Erythroblast (primary cell): Measurements from ENCODE around the gene GRIK4.

Experiments used
- GATA1 ChIP-seq: IDR thresholded peaks from 2 replicates; pipeline ENCODE4 v1.6.1; 2011; ENCODE audit warnings: low read depth, mild to moderate bottlenecking, control low read depth, low read length, moderate library complexity
- POLR2A ChIP-seq: IDR thresholded peaks from 2 replicates; pipeline ENCODE4 v1.6.1; 2011; ENCODE audit warnings: mild to moderate bottlenecking, low read length

DNA sequence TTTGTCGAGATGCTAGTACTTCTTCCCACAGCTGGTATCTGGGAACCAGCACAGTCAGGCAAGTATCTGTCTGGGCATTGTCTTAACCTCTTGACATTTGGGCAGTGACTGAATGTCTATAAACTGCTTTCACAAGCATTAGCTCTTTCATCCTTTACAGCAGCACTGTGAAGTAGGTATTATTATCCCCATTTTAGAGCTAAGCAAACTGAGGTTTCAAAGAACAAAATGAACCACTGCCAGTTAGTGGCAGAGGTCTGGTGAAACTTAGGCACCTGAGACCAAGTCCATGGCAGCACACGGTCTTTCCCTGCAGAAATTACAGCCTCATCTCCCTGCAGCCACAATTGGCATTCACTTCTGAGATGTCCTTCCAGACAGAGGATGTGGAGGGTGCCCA lies 401.4 kb downstream of the GRIK4 start:
- TF ChIP-seq POLR2A, result no peak
- no peak for TF ChIP-seq GATA1
